Endothelial cell (in vitro differentiated cells): ENCODE data around the gene AUNIP. TPM values are rescaled to one million over a fixed set of nuclear protein-coding genes. Genes with fewer than 3 reads are reported as not detected.
A peak's percentile ranks its signal among the peaks of the same experiment; 100 is the strongest.

Experiments used
- DNase-seq: peaks from one replicate; pipeline ENCODE4 v3.0.0; 2021; ENCODE audit warnings: low spot score
- H3K27ac Mint-ChIP-seq: one replicate; pipeline ENCODE4 v1.8.0; 2021; ENCODE audit warnings: mixed read lengths, inconsistent platforms; ENCODE audit not compliant: unreplicated experiment
- H3K27me3 Mint-ChIP-seq: one replicate; pipeline ENCODE4 v1.8.0; 2021; ENCODE audit warnings: mild to moderate bottlenecking, moderate library complexity, mixed read lengths, inconsistent platforms; ENCODE audit not compliant: unreplicated experiment
- H3K36me3 Mint-ChIP-seq: one replicate; pipeline ENCODE4 v1.8.0; 2021; ENCODE audit warnings: mild to moderate bottlenecking, low read depth, mixed read lengths, inconsistent platforms; ENCODE audit not compliant: unreplicated experiment
- H3K4me1 Mint-ChIP-seq: one replicate; pipeline ENCODE4 v1.8.0; 2021; ENCODE audit warnings: mild to moderate bottlenecking, mixed read lengths, inconsistent platforms; ENCODE audit not compliant: unreplicated experiment
- H3K4me3 Mint-ChIP-seq: one replicate; pipeline ENCODE4 v1.8.0; 2021; ENCODE audit warnings: mild to moderate bottlenecking, mixed read lengths, inconsistent platforms; ENCODE audit not compliant: unreplicated experiment
- H3K9me3 Mint-ChIP-seq: one replicate; pipeline ENCODE4 v1.8.0; 2021; ENCODE audit warnings: mixed read lengths, inconsistent platforms; ENCODE audit not compliant: unreplicated experiment
- total RNA-seq: library from RNA; stranded (reverse); fragmentation: NEBNext Ultra II Directional; extraction: Animal tissue kit (Norgen Biotek cat#: 25700); gene quantifications from one replicate; pipeline ENCODE4 v1.2.1, GENCODE V29; 2021; ENCODE audit not compliant: unreplicated experiment
- TF ChIP-seq, protein P1 (sequence below): fragments of 200-600 bp; sonication (generic); IDR thresholded peaks from one replicate; pipeline ENCODE4 v1.5.0; 2021; ENCODE audit warnings: antibody characterized with exemption; ENCODE audit not compliant: unreplicated experiment

Gene AUNIP
- total RNA-seq, 1 donor from 2014 or later = 3.3 TPM

DNA sequence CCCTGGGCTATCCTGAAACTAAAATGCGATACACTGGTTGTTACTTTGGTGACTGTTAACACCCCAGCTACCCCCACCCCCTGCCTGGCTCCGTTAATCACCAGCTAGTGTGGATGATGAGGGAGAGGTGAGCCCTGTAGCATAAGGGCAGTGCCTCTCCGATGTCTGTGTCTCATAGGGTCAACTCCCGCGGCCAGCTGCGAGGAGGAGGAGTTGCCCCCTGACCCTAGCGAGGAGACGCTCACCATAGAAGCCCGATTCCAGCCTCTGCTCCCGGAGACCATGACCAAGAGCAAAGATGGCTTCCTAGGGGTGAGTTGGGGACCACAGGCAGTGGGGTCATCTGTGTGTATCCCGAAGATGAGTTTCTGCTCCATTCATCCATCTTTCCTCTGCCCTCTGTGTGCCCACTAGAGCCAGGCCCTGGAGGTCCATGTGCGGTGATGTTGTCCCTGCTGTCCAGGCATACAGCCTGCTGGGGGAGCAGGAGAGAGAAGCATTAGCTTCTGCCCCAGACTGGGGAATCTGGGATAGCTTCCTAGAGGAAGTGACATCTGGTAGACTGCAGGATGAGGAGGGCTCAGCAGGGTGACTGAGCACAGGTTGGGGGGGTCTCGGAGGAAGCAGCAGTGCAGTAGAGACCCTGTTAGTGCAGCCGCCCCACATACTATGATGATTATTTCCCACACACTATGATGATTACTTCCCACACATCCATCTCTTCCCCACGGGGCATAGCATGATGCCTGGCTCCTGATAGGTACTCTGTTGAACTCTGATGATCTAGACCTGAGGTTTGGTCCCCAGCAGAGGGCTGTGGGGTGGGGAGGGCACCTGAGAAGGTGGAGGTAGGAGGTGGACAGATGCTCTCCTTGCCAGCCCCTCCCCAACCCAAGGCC is 54.0 kb downstream of the AUNIP start:
- H3K4me1 Mint-ChIP-seq = peaks cover 38% of the 10 kb centered on the region
- TF ChIP-seq, protein P1, sequence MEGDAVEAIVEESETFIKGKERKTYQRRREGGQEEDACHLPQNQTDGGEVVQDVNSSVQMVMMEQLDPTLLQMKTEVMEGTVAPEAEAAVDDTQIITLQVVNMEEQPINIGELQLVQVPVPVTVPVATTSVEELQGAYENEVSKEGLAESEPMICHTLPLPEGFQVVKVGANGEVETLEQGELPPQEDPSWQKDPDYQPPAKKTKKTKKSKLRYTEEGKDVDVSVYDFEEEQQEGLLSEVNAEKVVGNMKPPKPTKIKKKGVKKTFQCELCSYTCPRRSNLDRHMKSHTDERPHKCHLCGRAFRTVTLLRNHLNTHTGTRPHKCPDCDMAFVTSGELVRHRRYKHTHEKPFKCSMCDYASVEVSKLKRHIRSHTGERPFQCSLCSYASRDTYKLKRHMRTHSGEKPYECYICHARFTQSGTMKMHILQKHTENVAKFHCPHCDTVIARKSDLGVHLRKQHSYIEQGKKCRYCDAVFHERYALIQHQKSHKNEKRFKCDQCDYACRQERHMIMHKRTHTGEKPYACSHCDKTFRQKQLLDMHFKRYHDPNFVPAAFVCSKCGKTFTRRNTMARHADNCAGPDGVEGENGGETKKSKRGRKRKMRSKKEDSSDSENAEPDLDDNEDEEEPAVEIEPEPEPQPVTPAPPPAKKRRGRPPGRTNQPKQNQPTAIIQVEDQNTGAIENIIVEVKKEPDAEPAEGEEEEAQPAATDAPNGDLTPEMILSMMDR = no peak
- H3K27me3 Mint-ChIP-seq = peaks cover 3% of the 10 kb centered on the region
- no peak overlapping the region for H3K27ac Mint-ChIP-seq
- H3K9me3 Mint-ChIP-seq = no peaks in the 10 kb centered on the region
- no peak for DNase-seq
- H3K36me3 Mint-ChIP-seq = peaks cover 15% of the 10 kb centered on the region
- H3K4me3 Mint-ChIP-seq = peak overlapping the region; percentile 82

DNA sequence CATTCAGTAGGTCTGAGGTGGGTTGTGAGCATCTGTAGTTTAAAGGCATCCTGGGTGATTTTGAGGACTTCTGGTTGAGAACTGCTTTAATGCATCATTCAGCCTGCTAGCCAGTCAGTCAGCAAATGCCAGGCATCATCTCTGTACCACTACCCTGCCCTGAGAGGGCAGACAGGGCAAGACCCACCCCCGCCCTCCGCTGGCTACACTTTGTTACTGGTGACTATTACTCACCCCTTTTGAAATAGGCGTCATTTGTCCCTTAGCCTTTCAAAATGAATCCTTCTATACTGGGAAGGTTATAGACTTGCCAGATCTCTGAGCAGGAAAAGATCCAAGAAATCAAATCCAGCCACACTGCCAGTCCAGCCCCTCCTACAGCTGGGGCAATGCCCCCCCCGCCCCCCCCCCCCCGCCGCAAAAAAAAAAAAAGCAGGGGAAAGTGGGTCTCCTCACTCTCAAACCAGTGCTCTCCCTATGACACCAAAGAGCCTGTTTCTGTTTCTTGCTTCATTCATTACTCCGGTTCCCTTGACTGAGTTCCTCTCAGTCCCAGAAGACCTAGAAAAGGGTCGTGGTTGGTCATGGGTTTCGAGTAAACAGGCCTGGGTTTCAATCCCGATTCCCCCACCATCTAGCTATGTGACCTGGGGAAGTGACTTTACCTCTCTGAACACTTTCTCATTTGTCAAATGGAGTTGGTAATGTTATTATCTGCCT is 54.9 kb downstream of the AUNIP start:
- H3K36me3 Mint-ChIP-seq = peaks cover 15% of the 10 kb centered on the region
- peaks cover 41% of the 10 kb centered on the region for H3K4me1 Mint-ChIP-seq
- no peak overlapping the region for H3K4me3 Mint-ChIP-seq
- H3K27me3 Mint-ChIP-seq = peaks cover 3% of the 10 kb centered on the region
- no peak for DNase-seq
- H3K27ac Mint-ChIP-seq = no peak overlapping the region
- TF ChIP-seq, protein P1 = no peak
- H3K9me3 Mint-ChIP-seq = no peaks in the 10 kb centered on the region

DNA sequence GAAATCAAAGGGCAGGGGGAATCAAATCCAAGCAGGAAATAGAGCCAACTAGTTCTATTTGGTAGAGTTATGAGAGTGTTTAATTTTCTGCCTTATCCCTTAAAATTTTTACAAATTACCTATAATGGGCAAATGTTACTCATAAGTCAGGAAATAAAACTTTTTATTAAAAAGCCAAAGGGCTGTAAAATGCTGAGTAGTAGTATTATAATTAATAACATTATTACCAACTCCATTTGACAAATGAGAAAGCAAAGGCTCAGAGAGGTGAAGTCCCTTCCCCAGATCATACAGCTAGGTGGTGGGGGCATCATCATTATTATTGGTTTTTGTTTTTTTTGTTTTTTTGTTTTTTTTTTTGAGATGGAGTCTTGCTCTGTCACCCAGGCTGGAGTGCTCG is 55.9 kb downstream of the AUNIP start:
- Mint-ChIP-seq H3K27ac (no peak overlapping the region), H3K9me3 (no peaks in the 10 kb centered on the region), H3K4me1 (peaks cover 48% of the 10 kb centered on the region), H3K4me3 (no peak overlapping the region), H3K36me3 (peaks cover 15% of the 10 kb centered on the region), H3K27me3 (peaks cover 3% of the 10 kb centered on the region)
- TF ChIP-seq, protein P1 = no peak
- no peak for DNase-seq

DNA sequence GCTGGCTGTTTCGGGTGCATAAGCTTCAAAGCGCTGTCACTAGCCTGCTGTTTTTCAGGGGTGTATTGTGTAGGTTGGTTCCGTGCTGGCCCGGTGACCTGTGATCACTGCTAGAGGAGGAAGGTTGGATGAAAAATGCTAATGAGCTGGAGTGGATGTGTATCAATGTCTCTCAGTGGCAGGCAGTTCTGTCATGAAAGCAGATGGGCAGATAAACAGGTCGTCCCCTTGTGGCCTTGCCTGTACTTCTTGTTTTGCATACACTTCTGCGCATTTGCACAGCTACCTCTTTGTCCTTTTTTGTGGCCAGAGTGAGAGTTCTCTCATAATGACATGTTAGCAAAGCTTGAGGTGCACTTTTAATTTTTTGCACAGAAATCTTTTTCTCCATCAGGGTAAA is 56.3 kb downstream of the AUNIP start:
- H3K4me3 Mint-ChIP-seq = peak overlapping the region; percentile 20
- H3K27ac Mint-ChIP-seq = no peak overlapping the region
- no peak for DNase-seq
- peaks cover 3% of the 10 kb centered on the region for H3K27me3 Mint-ChIP-seq
- TF ChIP-seq, protein P1 = no peak
- peaks cover 53% of the 10 kb centered on the region for H3K4me1 Mint-ChIP-seq
- H3K36me3 Mint-ChIP-seq = peaks cover 18% of the 10 kb centered on the region
- no peaks in the 10 kb centered on the region for H3K9me3 Mint-ChIP-seq
